NCI-H2196 (cell line): Measurements from ENCODE around the gene FGF12.

Experiments
- DNase-seq: peaks from one replicate; lab custom pipeline; 2025; ENCODE audit not compliant: unreplicated experiment; lab: John Stamatoyannopoulos, UW

The FGF12 gene

GRCh38 chr3:192219926-192220325, 507.4 kb downstream of the FGF12 start:
- DNase-seq, result no peak

- no peak for DNase-seq
Observed at GRCh38 chr3:192216067-192216466, 511.3 kb downstream of the FGF12 start.

GRCh38 chr3:192212979-192213378, 514.4 kb downstream of the FGF12 start:
- DNase-seq, result no peak

GRCh38 chr3:192212335-192212734, 515.0 kb downstream of the FGF12 start:
- no peak for DNase-seq

GRCh38 chr3:192207651-192208050, 519.7 kb downstream of the FGF12 start:
- peak; percentile 83 for DNase-seq

- DNase-seq, result no peak
Observed at GRCh38 chr3:192207239-192207638, 520.1 kb downstream of the FGF12 start.

GRCh38 chr3:192194085-192194484, 533.3 kb downstream of the FGF12 start:
- no peak for DNase-seq

- DNase-seq, result peak; percentile 16
Observed at GRCh38 chr3:192188218-192188835, 539.0 kb downstream of the FGF12 start.

- DNase-seq, result no peak
Observed at GRCh38 chr3:192187485-192188051, 539.8 kb downstream of the FGF12 start.

GRCh38 chr3:192186498-192186897, 540.8 kb downstream of the FGF12 start:
- DNase-seq, result no peak

GRCh38 chr3:192186045-192186444, 541.3 kb downstream of the FGF12 start:
- no peak for DNase-seq

- no peak for DNase-seq
Observed at GRCh38 chr3:192183109-192183508, 544.2 kb downstream of the FGF12 start.

GRCh38 chr3:192181151-192181550, 546.2 kb downstream of the FGF12 start:
- no peak for DNase-seq

GRCh38 chr3:192177383-192177782, 550.0 kb downstream of the FGF12 start:
- no peak for DNase-seq

- DNase-seq, result no peak
Observed at GRCh38 chr3:192174283-192174682, 553.1 kb downstream of the FGF12 start.

- no peak for DNase-seq
Observed at GRCh38 chr3:192171213-192171612, 556.1 kb downstream of the FGF12 start.

GRCh38 chr3:192170659-192171058, 556.7 kb downstream of the FGF12 start:
- DNase-seq, result no peak

- no peak for DNase-seq
Observed at GRCh38 chr3:192170031-192170430, 557.3 kb downstream of the FGF12 start.

GRCh38 chr3:192169332-192169915, 557.9 kb downstream of the FGF12 start:
- no peak for DNase-seq

GRCh38 chr3:192168202-192168601, 559.1 kb downstream of the FGF12 start:
- no peak for DNase-seq

- DNase-seq, result no peak
Observed at GRCh38 chr3:192165552-192165951, 561.8 kb downstream of the FGF12 start.

GRCh38 chr3:192161661-192162060, 565.7 kb downstream of the FGF12 start:
- DNase-seq, result no peak

GRCh38 chr3:192156382-192156781, 571.0 kb downstream of the FGF12 start:
- no peak for DNase-seq
